Mucosa of descending colon (tissue), 3 donors: ENCODE data around the gene RPS19BP1. TPM values are rescaled to one million over a fixed set of nuclear protein-coding genes. Genes with fewer than 3 reads are reported as not detected.

Experiments used
- ATAC-seq: fragments of 200-7000 bp; cut with Tn5 transposase; one replicate; pipeline ENCODE4 v1.9.1; 2020; ENCODE audit warnings: mild to moderate bottlenecking, moderate library complexity
- DNase-seq, 3 donors: peaks; one replicate each; pipeline ENCODE4 v3.0.0-alpha.2; 2020
- H3K36me3 ChIP-seq: fragments of 200-600 bp; one replicate; pipeline ENCODE4 v1.8.0; 2021; ENCODE audit warnings: low read depth, mild to moderate bottlenecking
- H3K4me1 ChIP-seq: fragments of 200-600 bp; one replicate; pipeline ENCODE4 v1.8.0; 2021; ENCODE audit warnings: low read depth, mild to moderate bottlenecking
- H3K4me3 ChIP-seq: fragments of 200-600 bp; one replicate; pipeline ENCODE4 v1.8.0; 2021; ENCODE audit warnings: mild to moderate bottlenecking
- H3K9me3 ChIP-seq: fragments of 200-600 bp; one replicate; pipeline ENCODE4 v1.8.0; 2021; ENCODE audit warnings: mild to moderate bottlenecking
- intact Hi-C, 2 donors: fragments of 100-400 bp; cut with DNase I in 1 of 2; cut with micrococcal nuclease in 1 of 2; formaldehyde crosslinking; loops; one replicate each; pipeline versions ENCODE4 v1.11.0 to v1.11.1; 2022; cut with DNase I, micrococcal nuclease
- long read RNA-seq, 2 donors: library from polyadenylated mRNA; unstranded; transcript quantifications; one replicate each; pipeline ENCODE4 v2.0.0, GENCODE V29; 2019 to 2021
- total RNA-seq, 3 donors: library from RNA; stranded (reverse); fragmentation: NEBNext Ultra II Directional in 2 of 3; extraction: Animal tissue kit (Norgen Biotek cat#: 25700) in 2 of 3; gene quantifications; one replicate each; pipeline versions ENCODE4 v1.2.1 to v1.2.4, GENCODE V29; 2021 to 2023
- TF ChIP-seq, protein P1 (sequence below): fragments of 200-600 bp; IDR thresholded peaks from one replicate; pipeline ENCODE4 v1.8.0; 2022; ENCODE audit warnings: antibody characterized with exemption, mild to moderate bottlenecking
- donor health status: DM: no; HTN: no; CAD: no; lungs with moderate emphysema.
- donor health status: DM: no; HTN: no; CAD: no.
- donor health status: DM: no; HTN: yes; CAD: no.

Gene RPS19BP1, protein sequence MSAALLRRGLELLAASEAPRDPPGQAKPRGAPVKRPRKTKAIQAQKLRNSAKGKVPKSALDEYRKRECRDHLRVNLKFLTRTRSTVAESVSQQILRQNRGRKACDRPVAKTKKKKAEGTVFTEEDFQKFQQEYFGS
- 10 to 100 TPM; 59.1 to 77.7 (median 61.2) TPM for total RNA-seq
- long read RNA-seq, donor 1, transcript RPS19BP1-201 (4 exons, 927 nt), result major isoform, 79 of 84 reads
- long read RNA-seq, donor 1, partial matches to known transcripts, result 0 of 84 reads
- long read RNA-seq, donor 1, other reads (novel, unspliced or antisense), result 4 of 84 reads
- long read RNA-seq, donor 2, transcript RPS19BP1-201 (4 exons, 927 nt), result major isoform, 62 of 68 reads
- long read RNA-seq, donor 2, partial matches to known transcripts, result 0 of 68 reads
- long read RNA-seq, donor 2, other reads (novel, unspliced or antisense), result 4 of 68 reads

DNA sequence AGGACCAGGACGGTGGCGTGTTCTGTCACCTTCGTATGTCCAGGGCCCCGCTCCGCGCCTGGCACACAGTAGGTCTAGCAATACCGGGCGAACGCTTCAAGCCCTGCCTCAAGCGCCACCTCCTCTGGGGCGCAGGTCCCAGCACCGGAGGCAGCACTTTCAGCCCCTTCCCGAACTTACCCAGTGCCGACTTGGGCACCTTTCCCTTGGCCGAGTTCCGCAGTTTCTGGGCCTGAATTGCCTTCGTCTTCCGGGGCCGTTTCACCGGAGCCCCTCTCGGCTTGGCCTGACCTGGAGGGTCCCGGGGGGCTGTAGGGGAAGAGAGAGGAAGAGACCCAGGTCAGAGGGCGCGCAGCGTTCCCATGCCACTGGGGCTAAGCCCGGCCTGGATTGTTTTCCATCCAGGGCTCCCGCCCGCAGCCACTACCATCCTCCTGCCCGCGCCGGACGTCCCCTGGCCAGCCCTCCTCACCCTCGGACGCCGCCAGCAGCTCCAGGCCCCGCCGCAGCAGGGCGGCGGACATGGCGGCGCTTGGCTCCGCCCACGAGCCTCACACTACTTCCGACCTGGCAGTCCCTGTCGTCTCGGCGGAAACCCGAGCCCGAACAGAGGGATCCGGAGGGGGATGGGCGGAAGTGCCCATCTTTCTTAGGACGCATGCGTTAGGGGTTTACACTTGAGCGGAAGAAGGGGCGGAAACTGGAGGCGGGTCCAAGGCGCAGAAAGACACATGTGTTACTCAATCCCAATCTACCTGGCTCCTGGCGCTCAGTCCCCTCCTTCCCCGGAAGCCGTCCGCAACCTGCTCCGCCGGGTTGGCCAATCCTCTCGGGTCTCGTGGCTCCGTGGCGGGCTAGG is at the start of gene RPS19BP1:
RPS19BP1 (minus strand) TSS at position 534 of the 859 bp plus-strand sequence; CDS start at position 524, 10 bp downstream.
- Histone ChIP-seq H3K4me1 (peaks cover 52% of the 10 kb centered on the region), H3K4me3 (peak within 1 kb of the TSS; percentile 86), H3K36me3 (no peaks in the 10 kb centered on the region), H3K9me3 (no peaks in the 10 kb centered on the region)
- TF ChIP-seq, protein P1, sequence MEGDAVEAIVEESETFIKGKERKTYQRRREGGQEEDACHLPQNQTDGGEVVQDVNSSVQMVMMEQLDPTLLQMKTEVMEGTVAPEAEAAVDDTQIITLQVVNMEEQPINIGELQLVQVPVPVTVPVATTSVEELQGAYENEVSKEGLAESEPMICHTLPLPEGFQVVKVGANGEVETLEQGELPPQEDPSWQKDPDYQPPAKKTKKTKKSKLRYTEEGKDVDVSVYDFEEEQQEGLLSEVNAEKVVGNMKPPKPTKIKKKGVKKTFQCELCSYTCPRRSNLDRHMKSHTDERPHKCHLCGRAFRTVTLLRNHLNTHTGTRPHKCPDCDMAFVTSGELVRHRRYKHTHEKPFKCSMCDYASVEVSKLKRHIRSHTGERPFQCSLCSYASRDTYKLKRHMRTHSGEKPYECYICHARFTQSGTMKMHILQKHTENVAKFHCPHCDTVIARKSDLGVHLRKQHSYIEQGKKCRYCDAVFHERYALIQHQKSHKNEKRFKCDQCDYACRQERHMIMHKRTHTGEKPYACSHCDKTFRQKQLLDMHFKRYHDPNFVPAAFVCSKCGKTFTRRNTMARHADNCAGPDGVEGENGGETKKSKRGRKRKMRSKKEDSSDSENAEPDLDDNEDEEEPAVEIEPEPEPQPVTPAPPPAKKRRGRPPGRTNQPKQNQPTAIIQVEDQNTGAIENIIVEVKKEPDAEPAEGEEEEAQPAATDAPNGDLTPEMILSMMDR, result peak; percentile 15
- DNase-seq (peak; percentile 99 to 100 (median 100)), ATAC-seq (peak; percentile 84)
- intact Hi-C loops, result loop anchor here in 1 of 2 donors (10.0 kb wide), 1 partner anchor 812 kb away; the partner anchor contains the start of gene ADSL

DNA sequence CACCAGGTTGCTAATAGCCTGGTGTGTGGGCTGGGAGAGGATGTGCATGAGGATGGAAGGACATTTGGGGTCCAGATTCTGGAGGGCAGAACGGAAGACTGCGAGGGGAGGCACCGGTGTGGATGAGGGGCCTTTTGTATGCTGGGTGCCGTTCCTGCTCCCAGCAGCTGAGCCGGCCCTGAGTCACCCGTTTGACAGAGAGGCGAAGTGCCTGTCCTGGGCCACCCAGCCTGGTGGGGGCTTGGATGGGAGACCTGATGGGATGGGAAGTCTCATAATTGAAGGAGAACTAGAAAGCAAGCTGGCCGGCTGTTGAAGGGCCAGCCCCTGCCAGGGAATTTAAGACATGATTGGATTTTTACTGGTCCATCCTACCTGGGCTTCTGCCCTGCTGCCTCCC is 48.8 kb upstream of the RPS19BP1 start:
- no peak for ATAC-seq
- no peaks in the 10 kb centered on the region for H3K4me1 ChIP-seq
- TF ChIP-seq, protein P1, result no peak
- DNase-seq, result no peak
- H3K4me3 ChIP-seq, result no peak overlapping the region
- intact Hi-C loops, result no loop called here
- no peaks in the 10 kb centered on the region for H3K36me3 ChIP-seq
- H3K9me3 ChIP-seq, result no peaks in the 10 kb centered on the region

GRCh38 chr22:39580795-39581194 is 48.2 kb upstream of the RPS19BP1 start:
- H3K9me3 ChIP-seq, result no peaks in the 10 kb centered on the region
- H3K36me3 ChIP-seq, result no peaks in the 10 kb centered on the region
- TF ChIP-seq, protein P1, result no peak
- intact Hi-C loops, result no loop called here
- ATAC-seq (no peak), DNase-seq (no peak)
- no peak overlapping the region for H3K4me3 ChIP-seq
- no peaks in the 10 kb centered on the region for H3K4me1 ChIP-seq

- Histone ChIP-seq H3K4me1 (no peaks in the 10 kb centered on the region), H3K9me3 (no peaks in the 10 kb centered on the region), H3K36me3 (no peaks in the 10 kb centered on the region), H3K4me3 (no peak overlapping the region)
- ATAC-seq, result no peak
- DNase-seq, result no peak
- intact Hi-C loops, result no loop called here
- TF ChIP-seq, protein P1, result no peak
These were observed 47.5 kb upstream of the RPS19BP1 start for GRCh38 chr22:39580006-39580441.

DNA sequence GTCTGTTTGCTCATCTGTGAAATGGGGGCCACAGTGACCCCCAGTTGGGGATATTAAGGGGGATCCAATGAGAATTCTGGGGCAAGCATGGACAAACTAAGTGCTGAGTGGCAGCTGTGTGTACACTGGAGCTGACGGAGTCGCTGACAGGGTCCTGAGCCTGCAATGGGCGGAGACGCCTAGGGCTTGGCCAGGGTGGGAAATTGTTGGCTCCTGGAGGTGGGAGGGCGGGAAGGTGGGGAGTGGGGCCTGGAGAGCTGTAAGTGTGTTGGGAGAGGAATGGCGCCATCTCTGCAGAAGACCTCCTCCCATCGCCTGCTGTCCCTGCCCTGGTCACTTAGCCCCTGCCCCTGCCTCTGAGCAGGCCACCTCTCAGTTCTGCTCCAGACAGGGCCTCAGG is 45.4 kb upstream of the RPS19BP1 start:
- Histone ChIP-seq H3K9me3 (no peaks in the 10 kb centered on the region), H3K4me1 (no peaks in the 10 kb centered on the region), H3K4me3 (no peak overlapping the region), H3K36me3 (no peaks in the 10 kb centered on the region)
- ATAC-seq (no peak), DNase-seq (no peak)
- intact Hi-C loops, result no loop called here
- TF ChIP-seq, protein P1, result no peak
